ENCODE data around the gene TMEM38A. TPM values are rescaled to one million over a fixed set of nuclear protein-coding genes. Genes with fewer than 3 reads are reported as not detected.

TMEM38A gene
- total and polyA plus RNA-seq, 9 of the 15 experiments (the other 6 are each of a cell fraction or from before 2014, with no cell fraction given): 0.35 to 2.1 (median 1.2) TPM

DNA sequence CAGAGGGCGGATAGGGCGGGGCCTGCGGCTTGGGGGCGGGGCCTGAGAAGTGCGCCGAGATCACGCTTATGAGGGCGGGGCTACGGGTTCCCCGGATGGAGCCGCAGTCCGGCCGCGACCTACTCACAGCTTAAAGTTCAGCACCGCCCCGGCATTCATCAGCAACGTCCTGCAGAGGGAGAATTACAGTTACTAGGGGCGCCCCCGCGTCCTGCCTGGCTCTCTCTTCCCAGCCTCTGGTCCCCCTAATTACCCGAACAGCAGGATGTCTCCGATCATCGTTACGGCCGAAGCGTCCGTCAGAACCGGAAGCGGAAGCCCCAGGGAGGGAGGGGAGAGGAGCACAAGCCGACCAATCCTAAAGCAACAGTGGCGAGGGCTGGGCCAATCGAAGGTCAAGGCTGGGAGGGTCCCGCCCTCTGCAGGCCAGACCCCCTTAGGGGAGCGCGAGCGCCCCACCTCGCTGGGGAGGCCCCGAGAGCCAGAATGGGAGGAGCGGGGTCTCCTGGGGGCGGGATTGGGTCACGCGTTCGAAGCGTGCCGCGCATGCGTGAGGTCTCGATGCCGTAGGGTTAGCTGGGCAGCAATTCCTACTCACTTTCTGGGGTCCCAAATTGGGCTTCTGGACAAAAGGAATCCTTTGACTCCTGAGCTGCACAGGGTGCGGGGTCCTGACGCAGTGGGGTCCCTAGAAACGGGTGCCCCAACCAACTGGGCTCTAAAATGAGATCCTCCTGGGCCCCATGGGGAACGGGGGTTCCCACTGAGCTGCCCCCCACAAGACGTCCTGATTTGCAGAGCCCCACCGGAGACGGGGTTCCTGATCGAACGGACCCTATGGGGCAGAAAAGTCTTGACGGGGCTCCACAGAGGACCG is 869 bp upstream of the TMEM38A start, which contains the start of gene SMIM7 (continued):
- TF ChIP-seq, protein P1, sequence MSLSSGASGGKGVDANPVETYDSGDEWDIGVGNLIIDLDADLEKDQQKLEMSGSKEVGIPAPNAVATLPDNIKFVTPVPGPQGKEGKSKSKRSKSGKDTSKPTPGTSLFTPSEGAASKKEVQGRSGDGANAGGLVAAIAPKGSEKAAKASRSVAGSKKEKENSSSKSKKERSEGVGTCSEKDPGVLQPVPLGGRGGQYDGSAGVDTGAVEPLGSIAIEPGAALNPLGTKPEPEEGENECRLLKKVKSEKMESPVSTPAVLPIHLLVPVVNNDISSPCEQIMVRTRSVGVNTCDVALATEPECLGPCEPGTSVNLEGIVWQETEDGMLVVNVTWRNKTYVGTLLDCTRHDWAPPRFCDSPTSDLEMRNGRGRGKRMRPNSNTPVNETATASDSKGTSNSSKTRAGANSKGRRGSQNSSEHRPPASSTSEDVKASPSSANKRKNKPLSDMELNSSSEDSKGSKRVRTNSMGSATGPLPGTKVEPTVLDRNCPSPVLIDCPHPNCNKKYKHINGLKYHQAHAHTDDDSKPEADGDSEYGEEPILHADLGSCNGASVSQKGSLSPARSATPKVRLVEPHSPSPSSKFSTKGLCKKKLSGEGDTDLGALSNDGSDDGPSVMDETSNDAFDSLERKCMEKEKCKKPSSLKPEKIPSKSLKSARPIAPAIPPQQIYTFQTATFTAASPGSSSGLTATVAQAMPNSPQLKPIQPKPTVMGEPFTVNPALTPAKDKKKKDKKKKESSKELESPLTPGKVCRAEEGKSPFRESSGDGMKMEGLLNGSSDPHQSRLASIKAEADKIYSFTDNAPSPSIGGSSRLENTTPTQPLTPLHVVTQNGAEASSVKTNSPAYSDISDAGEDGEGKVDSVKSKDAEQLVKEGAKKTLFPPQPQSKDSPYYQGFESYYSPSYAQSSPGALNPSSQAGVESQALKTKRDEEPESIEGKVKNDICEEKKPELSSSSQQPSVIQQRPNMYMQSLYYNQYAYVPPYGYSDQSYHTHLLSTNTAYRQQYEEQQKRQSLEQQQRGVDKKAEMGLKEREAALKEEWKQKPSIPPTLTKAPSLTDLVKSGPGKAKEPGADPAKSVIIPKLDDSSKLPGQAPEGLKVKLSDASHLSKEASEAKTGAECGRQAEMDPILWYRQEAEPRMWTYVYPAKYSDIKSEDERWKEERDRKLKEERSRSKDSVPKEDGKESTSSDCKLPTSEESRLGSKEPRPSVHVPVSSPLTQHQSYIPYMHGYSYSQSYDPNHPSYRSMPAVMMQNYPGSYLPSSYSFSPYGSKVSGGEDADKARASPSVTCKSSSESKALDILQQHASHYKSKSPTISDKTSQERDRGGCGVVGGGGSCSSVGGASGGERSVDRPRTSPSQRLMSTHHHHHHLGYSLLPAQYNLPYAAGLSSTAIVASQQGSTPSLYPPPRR (CRISPR knock-in tag; IDR thresholded peaks at IDR 0.05; ENCODE audit: borderline replicate concordance): no peak
- TF ChIP-seq SAFB2 (IDR thresholded peaks at IDR 0.05; ENCODE audit: borderline replicate concordance, low read depth, low read length, severe bottlenecking) (no peak), NFXL1 (CRISPR knock-in tag; IDR thresholded peaks at IDR 0.05) (no peak), TAF15 (IDR thresholded peaks at IDR 0.05; ENCODE audit: low read depth, low read length) (no peak), POLR2A (conservative IDR thresholded peaks at IDR 0.05) (peak; percentile 99), MCM3 (IDR thresholded peaks at IDR 0.05) (no peak), DDX20 (tag; IDR thresholded peaks at IDR 0.05; ENCODE audit: low read depth) (no peak)
- TF ChIP-seq, protein P2, sequence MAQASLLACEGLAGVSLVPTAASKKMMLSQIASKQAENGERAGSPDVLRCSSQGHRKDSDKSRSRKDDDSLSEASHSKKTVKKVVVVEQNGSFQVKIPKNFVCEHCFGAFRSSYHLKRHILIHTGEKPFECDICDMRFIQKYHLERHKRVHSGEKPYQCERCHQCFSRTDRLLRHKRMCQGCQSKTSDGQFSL (CRISPR knock-in tag; IDR thresholded peaks at IDR 0.05): 0 out of 2 replicates have a peak, but pooled peaks have one; percentile 12
- TF ChIP-seq, protein P2 (tag; IDR thresholded peaks at IDR 0.05): no peak
- TF ChIP-seq, protein P3, sequence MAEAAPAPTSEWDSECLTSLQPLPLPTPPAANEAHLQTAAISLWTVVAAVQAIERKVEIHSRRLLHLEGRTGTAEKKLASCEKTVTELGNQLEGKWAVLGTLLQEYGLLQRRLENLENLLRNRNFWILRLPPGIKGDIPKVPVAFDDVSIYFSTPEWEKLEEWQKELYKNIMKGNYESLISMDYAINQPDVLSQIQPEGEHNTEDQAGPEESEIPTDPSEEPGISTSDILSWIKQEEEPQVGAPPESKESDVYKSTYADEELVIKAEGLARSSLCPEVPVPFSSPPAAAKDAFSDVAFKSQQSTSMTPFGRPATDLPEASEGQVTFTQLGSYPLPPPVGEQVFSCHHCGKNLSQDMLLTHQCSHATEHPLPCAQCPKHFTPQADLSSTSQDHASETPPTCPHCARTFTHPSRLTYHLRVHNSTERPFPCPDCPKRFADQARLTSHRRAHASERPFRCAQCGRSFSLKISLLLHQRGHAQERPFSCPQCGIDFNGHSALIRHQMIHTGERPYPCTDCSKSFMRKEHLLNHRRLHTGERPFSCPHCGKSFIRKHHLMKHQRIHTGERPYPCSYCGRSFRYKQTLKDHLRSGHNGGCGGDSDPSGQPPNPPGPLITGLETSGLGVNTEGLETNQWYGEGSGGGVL (CRISPR knock-in tag; IDR thresholded peaks at IDR 0.05): no peak
- TF ChIP-seq, protein P4, sequence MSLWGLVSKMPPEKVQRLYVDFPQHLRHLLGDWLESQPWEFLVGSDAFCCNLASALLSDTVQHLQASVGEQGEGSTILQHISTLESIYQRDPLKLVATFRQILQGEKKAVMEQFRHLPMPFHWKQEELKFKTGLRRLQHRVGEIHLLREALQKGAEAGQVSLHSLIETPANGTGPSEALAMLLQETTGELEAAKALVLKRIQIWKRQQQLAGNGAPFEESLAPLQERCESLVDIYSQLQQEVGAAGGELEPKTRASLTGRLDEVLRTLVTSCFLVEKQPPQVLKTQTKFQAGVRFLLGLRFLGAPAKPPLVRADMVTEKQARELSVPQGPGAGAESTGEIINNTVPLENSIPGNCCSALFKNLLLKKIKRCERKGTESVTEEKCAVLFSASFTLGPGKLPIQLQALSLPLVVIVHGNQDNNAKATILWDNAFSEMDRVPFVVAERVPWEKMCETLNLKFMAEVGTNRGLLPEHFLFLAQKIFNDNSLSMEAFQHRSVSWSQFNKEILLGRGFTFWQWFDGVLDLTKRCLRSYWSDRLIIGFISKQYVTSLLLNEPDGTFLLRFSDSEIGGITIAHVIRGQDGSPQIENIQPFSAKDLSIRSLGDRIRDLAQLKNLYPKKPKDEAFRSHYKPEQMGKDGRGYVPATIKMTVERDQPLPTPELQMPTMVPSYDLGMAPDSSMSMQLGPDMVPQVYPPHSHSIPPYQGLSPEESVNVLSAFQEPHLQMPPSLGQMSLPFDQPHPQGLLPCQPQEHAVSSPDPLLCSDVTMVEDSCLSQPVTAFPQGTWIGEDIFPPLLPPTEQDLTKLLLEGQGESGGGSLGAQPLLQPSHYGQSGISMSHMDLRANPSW (CRISPR knock-in tag; IDR thresholded peaks at IDR 0.05): no peak
- TF ChIP-seq, protein P5, sequence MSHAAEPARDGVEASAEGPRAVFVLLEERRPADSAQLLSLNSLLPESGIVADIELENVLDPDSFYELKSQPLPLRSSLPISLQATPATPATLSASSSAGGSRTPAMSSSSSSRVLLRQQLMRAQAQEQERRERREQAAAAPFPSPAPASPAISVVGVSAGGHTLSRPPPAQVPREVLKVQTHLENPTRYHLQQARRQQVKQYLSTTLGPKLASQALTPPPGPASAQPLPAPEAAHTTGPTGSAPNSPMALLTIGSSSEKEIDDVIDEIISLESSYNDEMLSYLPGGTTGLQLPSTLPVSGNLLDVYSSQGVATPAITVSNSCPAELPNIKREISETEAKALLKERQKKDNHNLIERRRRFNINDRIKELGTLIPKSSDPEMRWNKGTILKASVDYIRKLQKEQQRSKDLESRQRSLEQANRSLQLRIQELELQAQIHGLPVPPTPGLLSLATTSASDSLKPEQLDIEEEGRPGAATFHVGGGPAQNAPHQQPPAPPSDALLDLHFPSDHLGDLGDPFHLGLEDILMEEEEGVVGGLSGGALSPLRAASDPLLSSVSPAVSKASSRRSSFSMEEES (CRISPR knock-in tag; IDR thresholded peaks at IDR 0.05): no peak
